ENCODE results near the gene CLN5.
"Not testable (repeated sequence)": the region's sequence is repeated elsewhere in the genome, so short reads cannot be mapped to it uniquely, and the experiment has no call there.

The CLN5 gene

DNA sequence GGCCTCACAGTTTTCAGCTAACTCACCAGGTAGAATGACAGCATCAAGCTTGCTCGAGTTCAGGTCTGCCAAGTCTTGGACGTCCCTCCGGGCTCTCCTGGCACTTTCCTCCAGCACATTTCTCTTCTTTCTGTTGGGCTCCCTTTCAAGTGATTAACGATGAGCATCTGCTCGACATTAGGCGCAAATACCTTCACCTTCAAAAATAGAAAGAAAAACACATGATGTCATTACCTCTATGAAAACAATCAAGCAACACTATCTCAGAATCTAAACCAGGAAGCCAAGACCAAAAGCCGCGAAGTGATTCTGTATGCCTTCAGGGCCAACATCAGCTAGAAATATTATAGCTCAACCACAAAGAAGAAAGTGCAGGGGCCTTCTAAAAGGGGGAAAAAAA is 15.4 kb upstream of the CLN5 start:
- no peak for DNase-seq

DNA sequence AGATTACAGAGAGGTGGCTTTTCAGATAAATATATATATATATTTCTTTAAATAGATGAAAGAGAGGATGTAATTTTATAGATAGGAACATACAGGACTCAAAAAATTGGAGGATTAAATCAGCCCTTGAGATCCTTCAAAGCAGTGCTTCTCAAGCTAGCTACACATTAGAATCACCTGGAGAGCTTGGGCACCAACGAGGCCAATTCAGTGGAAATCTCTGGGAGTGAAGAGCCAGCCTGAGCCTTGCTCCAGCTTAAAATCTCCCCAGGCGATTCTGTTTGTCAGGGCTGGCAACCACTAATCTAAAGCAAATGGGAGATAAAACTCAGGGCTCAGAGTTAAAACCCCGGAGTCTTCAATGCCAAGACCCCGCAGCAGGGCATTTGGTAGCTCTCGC is 15.0 kb upstream of the CLN5 start:
- DNase-seq: no peak

DNA sequence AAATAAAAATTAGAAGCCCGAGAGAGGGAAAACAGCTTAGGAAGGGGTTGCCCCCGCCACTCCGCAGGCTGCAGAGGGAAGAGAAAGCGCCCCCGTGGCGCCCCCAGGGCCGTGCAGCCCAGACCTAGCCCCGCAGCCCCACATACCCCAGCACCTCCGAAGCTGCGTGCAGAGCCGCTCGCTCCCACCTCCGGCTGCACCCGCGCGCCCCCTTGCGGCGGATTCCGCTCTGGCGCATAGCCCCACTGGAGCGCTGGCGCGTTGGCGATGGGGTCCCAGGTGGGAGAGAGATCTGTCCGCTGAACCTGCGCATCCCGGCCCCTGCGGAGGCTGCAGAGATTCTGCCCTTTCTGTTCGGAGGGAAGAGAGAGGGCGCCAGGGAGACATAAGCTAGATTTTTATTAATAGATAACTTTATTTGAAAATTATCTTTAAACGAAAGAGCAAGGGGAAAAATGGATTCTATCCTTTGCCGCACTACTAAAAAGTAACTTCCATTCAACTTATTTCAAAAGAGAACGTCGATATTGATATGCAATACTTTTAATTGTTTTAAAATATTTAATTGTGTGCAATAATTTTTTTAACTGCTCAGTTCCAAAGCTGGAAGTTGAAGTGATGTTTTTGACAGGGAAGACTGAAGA is 11.7 kb upstream of the CLN5 start:
- peak; percentile 77 for DNase-seq

DNA sequence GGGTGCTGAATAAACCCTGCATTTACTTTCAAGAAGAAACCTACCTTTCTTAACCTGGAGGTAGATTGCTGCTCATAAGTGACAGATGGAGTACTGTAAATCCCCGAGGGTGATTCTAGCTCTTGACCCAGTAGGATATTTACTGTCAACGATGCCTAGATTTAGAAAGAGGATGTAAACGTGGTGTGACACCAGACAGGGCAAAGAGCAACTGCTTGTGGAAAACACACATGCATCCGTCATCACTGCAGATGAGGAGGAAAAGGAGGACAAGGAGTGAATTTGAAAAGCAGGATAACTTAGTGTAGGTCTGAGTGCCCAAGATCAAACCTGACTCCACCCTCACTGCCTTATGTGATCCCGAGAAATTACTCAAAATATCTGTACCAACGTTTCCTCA is 9.8 kb upstream of the CLN5 start:
- DNase-seq: no peak

DNA sequence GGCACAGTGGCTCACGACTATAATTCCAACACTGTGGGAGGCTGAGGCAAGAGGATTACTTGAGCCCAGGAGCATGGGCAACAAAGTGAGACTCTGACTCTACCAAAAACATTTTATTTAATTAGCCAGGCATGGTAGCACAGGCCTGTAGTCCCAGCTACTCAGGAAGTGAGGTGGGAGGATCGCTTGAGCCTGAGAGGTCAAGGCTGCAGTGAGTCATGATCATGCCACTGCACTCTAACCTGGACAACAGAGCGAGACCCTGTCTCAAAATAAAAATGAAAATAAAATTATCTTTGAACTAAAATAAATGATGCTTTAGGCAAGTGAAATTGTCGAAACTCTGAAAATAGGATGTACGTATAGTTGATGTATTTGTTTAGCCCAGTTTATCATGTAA is 8.2 kb upstream of the CLN5 start:
- no peak for DNase-seq

DNA sequence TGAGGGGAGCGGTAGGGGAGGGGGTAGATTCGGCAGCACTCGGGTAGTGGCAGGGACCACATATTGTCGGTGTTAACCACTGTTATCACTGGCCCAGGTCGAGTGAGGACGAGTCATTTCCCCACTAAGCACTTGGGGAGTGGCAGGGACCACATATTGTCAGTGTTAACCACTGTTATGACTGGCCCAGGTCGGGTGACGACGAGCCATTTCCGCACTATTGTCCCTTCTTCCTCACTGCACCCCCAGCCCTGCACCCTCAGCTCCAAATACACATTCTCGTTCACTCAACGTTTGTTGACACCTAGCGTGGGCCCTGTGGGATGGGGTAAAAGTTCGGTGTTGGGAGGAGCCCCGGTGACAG is 467 bp upstream of the CLN5 start:
- DNase-seq: peak; percentile 86

DNA sequence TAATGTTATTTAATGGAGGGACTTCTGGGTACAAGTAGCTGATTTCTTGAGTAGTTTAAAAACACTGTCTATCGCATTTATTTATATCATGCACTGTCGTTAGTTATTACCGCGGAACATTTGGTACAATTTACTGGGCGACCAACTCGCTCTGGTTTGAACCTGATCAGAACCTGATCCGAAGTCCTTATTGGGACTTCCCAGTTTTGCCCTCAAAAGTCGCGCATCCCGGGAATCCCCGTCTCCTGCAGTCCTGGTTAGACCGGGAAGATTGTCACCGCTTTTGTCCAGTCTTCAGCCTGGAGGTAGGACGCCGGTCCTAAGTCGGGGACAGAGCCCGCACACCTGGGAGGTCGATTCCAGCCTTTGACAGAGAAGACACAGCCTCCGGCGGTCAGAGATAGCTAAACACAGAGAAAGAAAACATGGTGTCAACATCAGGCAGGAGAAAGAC is 694 bp downstream of the CLN5 start:
- no peak for DNase-seq

DNA sequence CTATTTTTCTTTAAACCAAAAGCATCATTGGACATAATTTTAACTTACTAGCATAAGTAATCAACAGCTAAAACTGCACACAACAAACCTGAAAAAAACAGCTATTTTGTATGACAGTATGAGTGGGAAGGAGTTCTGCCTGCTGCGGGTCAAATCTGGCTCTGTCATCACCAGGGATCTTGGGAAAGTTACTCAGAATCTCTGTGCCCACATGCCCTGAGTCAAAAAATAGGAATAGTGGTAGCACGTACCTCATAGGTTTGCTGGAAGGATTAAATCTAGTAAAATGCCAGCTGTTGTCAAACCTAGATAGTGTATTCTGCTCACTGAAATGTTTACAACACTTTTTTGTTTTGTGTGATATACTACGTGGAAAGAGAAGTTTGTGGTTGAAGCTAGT is 1.1 kb downstream of the CLN5 start:
- DNase-seq: no peak

DNA sequence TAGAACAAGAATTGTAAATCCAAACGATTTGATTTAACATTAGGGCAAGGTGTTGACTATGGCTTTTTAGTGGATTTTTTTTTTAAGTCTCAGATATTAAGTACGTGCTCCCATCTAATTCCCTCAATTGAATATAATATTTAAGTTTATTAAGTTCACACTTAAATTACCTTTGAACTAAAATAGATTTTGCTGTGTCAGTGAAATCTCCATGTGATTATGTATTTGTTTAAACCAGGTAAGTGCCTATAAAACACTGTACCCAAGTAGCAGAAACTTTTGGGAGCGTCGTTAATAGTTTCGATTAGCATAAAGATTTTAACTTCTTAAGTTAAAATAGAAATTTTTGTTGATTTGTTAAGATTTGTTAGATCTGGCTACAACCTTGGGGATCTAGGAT is 1.6 kb downstream of the CLN5 start:
- DNase-seq: no peak

DNA sequence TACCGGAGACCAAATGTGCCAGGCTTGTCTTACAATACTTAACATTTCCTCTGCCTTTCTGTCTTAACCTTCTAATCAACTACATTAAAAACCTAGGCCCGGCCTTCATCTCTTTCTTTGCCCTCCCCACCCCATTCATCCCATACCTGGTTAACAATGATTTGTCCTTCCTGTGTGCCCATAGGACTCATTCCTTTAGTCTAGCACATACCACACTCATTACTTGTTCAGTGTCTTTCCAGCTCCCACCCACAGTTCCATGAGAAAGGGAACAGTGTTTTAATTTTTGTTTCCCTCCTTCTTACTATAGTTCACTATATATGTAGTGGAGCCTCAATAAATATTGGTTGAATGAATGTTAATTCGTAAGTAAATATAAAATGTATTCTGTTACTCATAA is 2.4 kb downstream of the CLN5 start:
- DNase-seq: no peak

DNA sequence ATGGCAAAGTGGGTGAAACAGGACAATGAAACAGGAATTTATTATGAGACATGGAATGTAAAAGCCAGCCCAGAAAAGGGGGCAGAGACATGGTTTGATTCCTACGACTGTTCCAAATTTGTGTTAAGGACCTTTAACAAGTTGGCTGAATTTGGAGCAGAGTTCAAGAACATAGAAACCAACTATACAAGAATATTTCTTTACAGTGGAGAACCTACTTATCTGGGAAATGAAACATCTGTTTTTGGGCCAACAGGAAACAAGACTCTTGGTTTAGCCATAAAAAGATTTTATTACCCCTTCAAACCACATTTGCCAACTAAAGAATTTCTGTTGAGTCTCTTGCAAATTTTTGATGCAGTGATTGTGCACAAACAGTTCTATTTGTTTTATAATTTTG is 8.6 kb downstream of the CLN5 start:
- DNase-seq: no peak

DNA sequence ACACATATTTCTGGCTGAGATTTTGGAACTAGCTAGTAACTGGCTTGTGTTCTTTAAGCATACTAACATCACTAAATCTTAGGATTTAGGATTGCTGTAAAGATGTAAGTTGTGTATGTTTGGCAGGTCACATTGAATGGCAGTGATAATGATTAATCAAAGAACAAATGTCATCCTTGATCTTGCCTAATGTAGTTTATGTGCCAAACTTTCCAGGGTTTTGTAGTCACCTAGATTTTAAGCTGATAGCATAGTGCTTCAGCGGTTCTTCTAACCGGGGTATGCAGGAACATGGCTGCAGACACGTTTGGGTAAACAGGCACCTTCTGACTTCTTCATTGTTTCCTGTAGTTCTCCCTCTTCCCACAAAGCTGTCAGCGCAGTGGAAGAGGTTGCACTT is 9.7 kb downstream of the CLN5 start:
- DNase-seq: no peak

DNA sequence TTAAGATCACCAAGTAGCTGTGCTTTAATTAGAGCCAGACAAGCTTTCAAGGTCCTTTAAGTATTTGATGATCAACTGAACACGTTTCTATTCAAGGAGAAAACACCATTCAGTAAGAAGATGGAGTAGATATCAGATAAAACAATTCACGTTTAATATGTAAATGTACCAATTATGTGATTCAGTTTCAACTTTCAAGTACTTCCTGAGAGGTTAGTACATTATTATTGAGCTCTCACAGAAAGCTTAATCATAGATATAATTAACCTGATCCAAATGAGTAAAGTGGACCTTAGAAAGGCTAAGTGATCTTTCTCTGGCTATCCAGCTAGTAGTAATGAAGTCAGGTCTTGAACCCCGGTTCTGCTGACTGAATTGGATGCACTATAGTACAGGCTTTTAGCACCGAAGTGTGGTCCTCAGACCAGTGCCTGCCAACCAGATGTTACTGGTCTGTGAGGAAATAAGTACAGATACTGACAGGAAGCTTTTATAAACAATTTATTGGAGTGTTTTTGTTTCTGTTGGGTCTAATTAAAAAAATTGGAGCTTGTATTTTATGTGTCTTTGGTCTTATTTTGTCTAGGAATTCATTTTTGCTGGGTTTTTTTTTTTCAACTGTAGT is 10.2 kb downstream of the CLN5 start:
- no peak for DNase-seq

DNA sequence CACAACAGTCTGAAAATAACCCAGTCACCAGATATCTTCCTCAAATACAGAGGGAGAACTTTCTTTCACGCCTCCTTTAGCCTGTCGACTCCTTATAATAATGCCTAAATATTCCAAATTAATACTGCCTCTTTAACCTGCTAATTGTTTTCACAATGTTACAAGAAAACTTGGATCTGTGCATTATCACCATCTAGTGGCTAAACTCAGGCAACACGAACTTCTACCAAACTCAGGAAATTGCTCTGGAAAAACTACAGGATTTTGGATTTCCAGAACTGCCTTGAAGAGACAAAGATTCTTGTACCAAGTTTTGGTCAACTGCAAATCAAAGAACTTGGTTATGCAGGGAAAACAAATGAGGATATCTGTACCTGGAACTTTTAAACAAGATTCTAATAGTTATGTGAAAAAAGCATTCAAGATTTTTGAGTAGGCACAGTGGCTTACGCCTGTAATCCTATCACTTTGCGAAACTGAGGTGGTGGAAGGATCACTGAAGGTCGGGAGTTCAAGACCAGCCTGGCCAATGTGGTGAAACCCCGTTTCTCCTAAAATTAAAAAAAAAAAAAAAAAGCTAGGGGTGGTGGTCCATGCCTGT is 10.8 kb downstream of the CLN5 start:
- no peak for DNase-seq

DNA sequence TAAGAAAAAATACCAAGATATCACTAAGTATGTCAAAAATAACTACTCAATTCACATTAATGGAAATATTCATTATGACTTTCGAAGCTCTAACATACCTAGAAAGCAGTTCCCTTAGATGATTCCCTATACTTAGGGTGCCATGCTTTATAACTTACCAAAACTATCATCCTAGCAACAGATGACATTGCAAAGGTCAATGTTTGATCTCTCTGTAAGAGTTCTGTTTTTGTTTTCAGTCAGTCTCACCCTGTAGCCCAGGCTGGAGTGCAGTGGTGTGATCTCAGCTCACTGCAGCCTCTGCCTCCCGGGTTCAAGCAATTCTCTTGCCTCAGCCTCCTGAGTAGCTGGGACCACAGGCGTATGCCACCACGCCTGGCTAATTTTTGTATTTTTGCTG is 16.5 kb downstream of the CLN5 start:
- DNase-seq: not testable (repeated sequence)

DNA sequence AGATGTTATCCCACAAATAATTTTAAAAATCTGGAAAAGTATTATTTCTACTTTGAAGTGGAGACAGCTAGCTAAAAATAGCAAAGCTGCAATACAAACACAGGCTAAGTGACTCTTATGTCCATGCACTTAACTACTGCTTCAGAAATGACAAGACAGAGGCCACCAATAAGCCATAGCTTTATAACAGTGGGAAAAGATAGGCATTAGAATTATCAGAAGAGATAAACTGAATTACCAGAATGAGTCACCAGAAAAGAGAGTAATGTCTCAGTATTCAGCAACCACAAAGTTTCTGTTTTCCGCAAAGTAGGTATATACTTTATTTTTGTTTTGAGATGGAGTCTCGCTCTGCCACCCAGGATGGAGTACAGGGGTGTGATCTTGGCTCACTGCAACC is 17.1 kb downstream of the CLN5 start:
- no peak for DNase-seq

DNA sequence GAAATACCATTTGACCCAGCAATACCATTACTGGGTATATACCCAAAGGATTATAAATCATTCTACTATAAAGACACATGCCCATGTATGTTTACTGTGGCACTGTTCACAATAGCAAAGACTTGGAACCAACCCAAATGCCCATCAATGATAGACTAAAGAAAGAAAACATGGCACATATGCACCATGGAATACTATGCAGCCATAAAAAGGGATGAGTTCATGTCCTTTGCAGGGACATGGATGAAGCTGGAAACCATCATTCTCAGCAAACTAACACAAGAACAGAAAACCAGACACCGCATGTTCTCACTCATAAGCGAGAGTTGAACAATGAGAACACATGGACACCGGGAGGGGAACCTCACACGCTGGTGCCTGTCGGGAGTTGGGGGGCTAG is 17.8 kb downstream of the CLN5 start:
- not testable (repeated sequence) for DNase-seq

DNA sequence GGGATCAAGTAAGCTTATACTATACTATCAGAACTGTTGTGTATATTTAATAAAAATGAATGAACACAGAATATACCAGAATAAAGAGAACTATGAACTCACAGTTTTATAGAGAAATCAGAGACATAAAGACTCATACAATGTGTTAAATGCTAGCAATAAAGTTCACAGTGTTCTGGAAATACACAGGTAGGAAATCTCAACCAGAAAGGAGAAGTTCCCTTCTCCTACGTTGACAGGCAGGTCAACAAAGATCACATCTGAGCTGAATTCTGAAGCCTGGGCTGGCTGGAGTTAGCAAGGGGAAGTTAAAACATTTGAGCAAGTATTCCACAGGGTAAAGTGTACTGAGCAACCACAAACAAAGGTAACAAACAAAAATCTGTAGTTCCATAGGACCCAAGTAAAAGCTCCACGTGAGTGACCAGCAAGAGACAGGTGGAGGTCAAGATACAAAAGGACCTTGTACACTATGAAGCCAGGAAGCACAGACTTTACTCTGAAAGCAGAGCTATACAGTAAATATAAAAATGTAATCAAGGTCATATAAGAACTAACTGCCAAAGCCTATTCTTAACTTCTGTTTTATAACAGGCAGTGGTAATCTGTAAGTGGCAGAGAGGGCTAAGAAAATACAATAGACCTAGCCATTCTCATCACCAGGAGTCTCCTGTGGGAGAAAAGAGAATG is 22.1 kb downstream of the CLN5 start:
- DNase-seq: no peak

DNA sequence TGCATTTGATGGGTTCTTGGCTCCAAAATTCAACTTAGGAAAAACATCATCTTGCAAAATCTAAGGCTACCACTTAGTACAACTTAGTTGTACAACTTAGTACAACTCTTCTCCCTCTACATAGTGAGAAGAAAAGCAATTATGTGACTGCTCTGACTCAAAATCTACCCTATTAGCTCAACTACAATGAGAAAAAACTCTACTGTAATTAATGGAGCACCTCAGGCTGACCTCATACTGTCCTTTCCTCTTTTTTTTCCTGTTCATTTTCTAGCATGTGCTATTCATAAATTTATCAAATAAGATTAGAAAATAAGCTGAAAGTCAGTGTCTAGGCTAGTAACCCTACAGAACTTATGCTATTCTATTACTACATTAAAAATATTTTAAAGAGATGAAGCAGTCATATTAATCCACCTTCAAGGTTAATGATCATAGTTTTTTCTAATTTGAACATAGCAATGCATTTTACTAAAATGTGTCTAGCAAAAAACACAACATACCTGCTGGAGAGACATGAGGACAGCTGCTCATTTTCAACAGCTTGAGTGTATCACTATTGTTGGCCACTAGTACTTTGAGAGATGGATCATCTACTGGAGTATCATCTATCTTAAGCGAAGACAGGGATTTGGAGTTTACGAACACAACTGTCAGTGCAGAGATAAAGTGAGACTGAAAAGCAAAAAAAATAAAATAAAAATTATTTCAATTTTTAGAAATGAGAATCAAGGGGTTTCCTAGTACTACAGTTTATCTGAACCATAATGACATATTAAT is 23.2 kb downstream of the CLN5 start:
- no peak for DNase-seq

DNA sequence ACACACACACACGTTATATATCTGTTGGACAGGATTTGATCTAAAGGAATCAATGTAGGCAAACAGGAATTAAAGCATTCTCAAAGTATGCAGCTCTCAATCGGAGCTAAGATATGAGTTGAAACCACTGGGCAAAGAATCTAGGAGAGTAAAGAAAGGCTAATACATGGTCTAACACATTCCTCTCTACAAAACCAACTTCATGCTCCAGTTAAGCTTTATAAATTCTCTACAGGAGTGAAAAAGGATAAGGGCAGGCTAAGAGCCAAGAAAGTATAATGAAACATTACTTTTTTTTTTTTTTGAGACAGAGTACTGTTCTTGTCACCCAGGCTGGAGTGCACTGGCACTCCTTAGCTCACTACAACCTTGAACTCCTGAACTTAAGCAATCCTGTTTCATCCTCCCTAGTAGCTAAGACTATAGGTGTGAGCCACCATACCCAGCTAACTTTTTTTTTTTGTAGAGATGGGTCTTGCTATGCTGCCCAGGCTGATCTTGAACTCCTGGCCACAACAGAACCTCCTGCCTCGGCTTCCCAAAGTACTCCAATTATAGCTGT is 24.5 kb downstream of the CLN5 start:
- no peak for DNase-seq

DNA sequence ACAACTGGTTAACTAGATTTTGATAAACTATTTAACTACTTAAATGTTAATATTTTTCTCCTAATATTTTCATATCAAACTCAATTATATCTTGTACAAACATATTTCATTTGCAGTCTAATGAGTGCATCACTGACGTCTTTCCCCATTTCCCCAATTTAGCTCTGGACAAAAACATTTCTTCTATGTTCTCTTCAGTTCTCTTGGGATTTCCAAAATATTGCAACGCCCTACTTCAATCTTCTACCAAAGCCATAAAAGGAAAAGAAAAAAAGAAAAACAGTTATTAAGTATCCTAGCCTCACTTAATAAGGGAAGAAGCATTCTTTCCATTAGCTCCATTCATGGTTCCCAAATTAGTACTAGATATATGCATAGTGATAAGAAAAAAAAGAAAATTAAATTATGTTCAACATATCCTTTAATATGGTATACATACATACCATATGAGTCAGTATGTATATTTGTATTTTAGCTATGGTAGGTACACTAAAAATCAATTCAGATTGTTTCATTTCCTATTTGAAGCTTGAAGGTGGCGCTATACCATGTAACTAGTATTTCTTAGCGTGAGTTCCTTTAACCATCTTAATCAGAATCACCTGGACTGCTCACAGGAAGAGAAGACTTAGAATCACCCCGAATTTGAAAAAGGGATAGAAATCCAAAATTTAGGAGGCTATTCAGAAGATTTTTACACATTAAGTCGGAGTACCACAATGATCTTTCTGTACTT is 25.2 kb downstream of the CLN5 start:
- no peak for DNase-seq

DNA sequence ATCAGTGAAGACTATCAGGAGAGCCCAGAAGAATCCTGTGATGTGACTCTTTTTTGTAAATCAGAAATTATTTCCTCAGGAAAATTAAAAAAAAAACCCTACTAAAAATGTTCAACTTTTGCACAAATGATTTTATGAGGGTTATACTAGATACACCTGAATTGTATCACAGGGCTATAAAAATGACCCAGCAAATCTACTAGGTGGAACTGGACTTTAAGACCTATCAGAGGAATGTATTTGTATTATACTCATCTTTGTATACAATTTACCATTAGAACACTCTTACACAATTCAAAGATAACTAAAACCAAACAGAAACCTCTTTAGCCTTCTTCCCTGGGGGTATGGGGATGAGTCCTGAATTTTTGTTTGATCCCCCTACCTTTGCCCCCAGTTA is 27.9 kb downstream of the CLN5 start:
- no peak for DNase-seq
